ENCODE data around the gene ATG9B. TPM values are rescaled to one million over a fixed set of nuclear protein-coding genes. Genes with fewer than 3 reads are reported as not detected.

ATG9B gene
- total RNA-seq, 1 donor from 2014 or later: not detected

DNA sequence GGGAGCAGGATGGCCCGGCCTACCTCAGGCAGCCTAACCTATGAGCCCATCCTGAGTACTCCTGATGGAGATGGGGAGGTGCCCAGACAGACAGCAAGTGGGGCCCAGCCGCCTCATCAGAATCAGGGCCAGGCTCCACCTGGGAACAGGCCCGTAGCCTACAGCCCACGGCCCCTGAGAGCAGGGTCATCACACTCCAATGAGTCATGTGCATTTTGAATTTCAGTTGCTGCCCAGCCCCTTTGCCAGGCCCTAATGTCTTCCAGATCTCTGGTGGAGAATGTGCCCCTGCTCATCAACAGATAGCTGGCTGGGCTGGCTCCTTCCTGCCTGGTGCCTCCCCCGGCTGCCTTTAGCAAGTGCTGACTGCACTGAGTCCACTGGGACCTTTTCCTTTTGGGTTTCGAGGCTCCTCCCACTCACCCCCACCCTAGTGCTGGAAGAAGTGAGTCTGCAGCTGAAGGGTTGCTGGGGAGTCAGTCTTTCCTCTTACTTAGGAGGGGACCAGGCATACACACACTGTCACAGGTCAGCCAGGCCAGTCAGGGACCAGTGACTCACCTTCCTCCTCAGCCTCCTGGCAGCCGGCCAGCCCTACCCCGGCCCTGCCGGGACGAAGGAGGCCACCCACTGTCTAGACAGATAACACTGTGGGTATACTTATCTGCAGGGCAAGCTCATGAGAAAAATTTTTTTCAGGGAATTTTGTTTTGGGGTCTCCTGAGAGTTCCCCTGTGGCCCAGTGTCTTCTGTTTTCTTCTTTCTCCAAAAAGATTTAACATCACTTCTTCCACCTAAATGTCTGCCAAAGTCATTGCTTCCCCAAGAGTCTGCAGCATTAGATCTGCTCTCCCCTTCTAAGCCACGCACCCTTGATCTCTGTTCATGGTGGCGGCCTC lies 14.9 kb upstream of the ATG9B start:
- no peaks in the 10 kb centered on the region for H3K27me3 ChIP-seq (ENCODE audit: control insufficient read depth in 3 of 3, insufficient read depth in 3 of 3, low read length in 3 of 3)
- peaks cover 22 to 29% (median 23%) of the 10 kb centered on the region in 3 donors for H3K4me1 ChIP-seq (ENCODE audit: control insufficient read depth in 3 of 3, insufficient read depth in 3 of 3, low read length in 3 of 3)
- H3K9me3 ChIP-seq (ENCODE audit: control insufficient read depth in 3 of 3, low read length in 3 of 3): no peaks in the 10 kb centered on the region
- H3K9ac ChIP-seq (ENCODE audit: low read depth in 1 of 3, low read length in 3 of 3): no peak overlapping the region
- H3K27ac ChIP-seq (ENCODE audit: low read depth, low read length): peak overlapping the region; percentile 23
- H3K4me3 ChIP-seq (ENCODE audit: low read length in 3 of 3): no peak overlapping the region
- peaks cover 28 to 50% (median 41%) of the 10 kb centered on the region in 3 donors for H3K36me3 ChIP-seq (ENCODE audit: control insufficient read depth in 3 of 3, insufficient read depth in 3 of 3, low read length in 3 of 3)

DNA sequence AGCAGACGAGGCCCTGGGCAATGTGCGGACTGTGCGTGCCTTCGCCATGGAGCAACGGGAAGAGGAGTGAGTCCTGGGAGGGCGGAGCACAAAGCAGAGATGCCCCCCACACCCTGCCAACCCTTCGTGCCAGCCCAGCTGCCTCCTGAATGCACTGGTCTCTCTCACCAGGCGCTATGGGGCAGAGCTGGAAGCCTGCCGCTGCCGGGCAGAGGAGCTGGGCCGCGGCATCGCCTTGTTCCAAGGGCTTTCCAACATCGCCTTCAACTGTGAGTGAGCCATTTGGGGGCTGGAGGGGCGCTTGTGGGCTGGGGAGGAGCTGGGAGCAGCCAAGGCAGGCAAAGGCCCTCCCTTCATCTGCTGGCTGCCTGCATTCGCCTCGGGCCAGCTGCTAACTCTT lies 11.6 kb upstream of the ATG9B start:
- Histone ChIP-seq H3K9me3 (ENCODE audit: control insufficient read depth in 3 of 3, low read length in 3 of 3) (no peaks in the 10 kb centered on the region), H3K36me3 (ENCODE audit: control insufficient read depth in 3 of 3, insufficient read depth in 3 of 3, low read length in 3 of 3) (peaks cover 33 to 39% (median 34%) of the 10 kb centered on the region in 3 donors), H3K4me1 (ENCODE audit: control insufficient read depth in 3 of 3, insufficient read depth in 3 of 3, low read length in 3 of 3) (peaks cover 23 to 31% (median 26%) of the 10 kb centered on the region in 3 donors), H3K27me3 (ENCODE audit: control insufficient read depth in 3 of 3, insufficient read depth in 3 of 3, low read length in 3 of 3) (no peaks in the 10 kb centered on the region), H3K9ac (ENCODE audit: low read depth in 1 of 3, low read length in 3 of 3) (no peak overlapping the region), H3K27ac (ENCODE audit: low read depth, low read length) (no peak overlapping the region), H3K4me3 (ENCODE audit: low read length in 3 of 3) (no peak overlapping the region)

DNA sequence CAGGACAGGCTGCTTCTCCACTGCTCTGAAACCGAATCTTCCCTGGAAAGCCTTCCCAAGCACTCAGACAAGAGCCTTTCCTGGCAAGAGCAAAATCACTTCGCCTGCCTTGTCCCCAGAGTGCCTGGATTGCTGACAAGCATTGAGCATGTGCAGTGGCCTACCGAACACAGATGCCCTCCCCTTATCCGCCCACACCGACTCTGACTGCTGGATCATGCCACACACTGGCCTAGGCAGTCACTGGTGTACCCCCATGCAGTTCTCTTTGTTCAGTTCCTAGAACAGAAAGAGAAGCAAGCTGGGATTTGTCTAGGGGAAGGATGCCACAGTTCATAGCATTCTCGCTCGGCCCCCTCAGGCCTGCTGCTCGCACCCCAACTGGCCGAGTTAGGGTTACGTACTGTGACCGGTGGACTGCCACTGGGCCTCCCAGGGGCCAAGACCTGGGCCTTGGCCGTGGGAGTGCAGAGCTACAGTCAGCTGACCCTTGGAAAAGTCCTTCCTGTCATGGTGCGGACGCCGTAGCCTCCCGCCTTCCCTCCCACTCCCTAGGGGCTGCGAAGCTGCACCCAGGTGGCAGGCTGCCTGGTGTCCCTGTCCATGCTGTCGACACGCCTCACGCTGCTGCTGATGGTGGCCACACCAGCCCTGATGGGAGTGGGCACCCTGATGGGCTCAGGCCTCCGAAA lies 10.9 kb upstream of the ATG9B start:
- peaks cover 33 to 39% (median 34%) of the 10 kb centered on the region in 3 donors for H3K36me3 ChIP-seq (ENCODE audit: control insufficient read depth in 3 of 3, insufficient read depth in 3 of 3, low read length in 3 of 3)

DNA sequence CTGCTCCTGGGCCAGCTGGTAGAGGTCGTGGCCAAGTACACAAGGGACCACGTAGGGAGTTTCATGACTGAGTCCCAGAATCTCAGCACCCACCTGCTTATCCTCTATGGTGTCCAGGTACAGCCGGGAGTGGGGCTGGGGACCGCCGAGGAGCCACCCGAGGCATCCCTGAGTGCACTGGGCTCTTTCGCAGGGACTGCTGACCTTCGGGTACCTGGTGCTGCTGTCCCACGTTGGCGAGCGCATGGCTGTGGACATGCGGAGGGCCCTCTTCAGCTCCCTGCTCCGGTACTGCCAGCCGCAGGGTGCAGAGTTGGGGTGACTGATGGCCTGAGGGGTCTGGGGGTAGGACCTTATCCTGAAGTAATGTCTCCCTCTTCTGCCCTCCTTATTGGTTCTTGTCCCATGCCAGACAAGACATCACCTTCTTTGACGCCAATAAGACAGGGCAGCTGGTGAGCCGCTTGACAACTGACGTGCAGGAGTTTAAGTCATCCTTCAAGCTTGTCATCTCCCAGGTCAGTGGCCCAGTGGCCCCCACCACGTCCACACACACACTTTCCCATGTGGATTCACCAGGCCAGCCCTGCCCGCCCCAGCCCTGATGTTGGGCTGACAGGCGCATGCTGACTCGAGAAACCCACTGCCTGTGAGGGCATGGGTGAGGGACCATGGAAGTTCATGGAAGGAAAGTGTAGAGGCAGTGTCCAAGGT lies 10.2 kb upstream of the ATG9B start:
- Histone ChIP-seq H3K36me3 (ENCODE audit: control insufficient read depth in 3 of 3, insufficient read depth in 3 of 3, low read length in 3 of 3) (peaks cover 33 to 39% (median 34%) of the 10 kb centered on the region in 3 donors), H3K27ac (ENCODE audit: low read depth, low read length) (peak overlapping the region; percentile 31), H3K4me1 (ENCODE audit: control insufficient read depth in 3 of 3, insufficient read depth in 3 of 3, low read length in 3 of 3) (peaks cover 23 to 35% (median 30%) of the 10 kb centered on the region in 3 donors), H3K9ac (ENCODE audit: low read depth in 1 of 3, low read length in 3 of 3) (peak overlapping the region in 2 of 3 donors; percentile 25 to 43), H3K9me3 (ENCODE audit: control insufficient read depth in 3 of 3, low read length in 3 of 3) (no peaks in the 10 kb centered on the region), H3K27me3 (ENCODE audit: control insufficient read depth in 3 of 3, insufficient read depth in 3 of 3, low read length in 3 of 3) (no peaks in the 10 kb centered on the region), H3K4me3 (ENCODE audit: low read length in 3 of 3) (no peak overlapping the region)

More for the DNA sequence above, 10.9 kb upstream of the ATG9B start:
- Histone ChIP-seq H3K9me3 (ENCODE audit: control insufficient read depth in 3 of 3, low read length in 3 of 3) (no peaks in the 10 kb centered on the region), H3K27me3 (ENCODE audit: control insufficient read depth in 3 of 3, insufficient read depth in 3 of 3, low read length in 3 of 3) (no peaks in the 10 kb centered on the region), H3K9ac (ENCODE audit: low read depth in 1 of 3, low read length in 3 of 3) (peak overlapping the region in 2 of 3 donors; percentile 43 to 68), H3K27ac (ENCODE audit: low read depth, low read length) (peak overlapping the region; percentile 31), H3K4me3 (ENCODE audit: low read length in 3 of 3) (no peak overlapping the region), H3K4me1 (ENCODE audit: control insufficient read depth in 3 of 3, insufficient read depth in 3 of 3, low read length in 3 of 3) (peaks cover 23 to 33% (median 26%) of the 10 kb centered on the region in 3 donors)

DNA sequence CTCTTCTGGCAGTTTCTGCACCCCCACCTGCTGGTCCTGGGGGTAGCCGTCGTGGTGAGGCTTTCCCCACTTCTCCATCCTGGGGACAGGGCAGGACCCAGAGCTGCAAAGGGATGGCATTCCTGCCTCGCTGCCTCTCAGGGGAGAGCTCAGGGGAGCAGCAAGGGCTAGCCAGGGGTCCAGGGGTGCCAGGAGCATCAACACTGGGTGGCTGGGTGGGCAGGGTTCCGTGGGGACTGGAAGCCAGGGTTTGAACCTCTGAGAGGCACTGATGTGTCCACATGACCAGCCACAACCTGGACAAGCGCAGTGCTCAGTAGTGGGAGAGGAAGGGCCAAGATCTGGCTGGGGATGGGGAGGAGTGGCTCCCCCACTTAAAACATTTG lies 9.6 kb upstream of the ATG9B start:
- H3K9ac ChIP-seq (ENCODE audit: low read depth in 1 of 3, low read length in 3 of 3): peak overlapping the region in 1 of 3 donors; percentile 25
- H3K36me3 ChIP-seq (ENCODE audit: control insufficient read depth in 3 of 3, insufficient read depth in 3 of 3, low read length in 3 of 3): peaks cover 33 to 39% (median 34%) of the 10 kb centered on the region in 3 donors
- H3K9me3 ChIP-seq (ENCODE audit: control insufficient read depth in 3 of 3, low read length in 3 of 3): no peaks in the 10 kb centered on the region

DNA sequence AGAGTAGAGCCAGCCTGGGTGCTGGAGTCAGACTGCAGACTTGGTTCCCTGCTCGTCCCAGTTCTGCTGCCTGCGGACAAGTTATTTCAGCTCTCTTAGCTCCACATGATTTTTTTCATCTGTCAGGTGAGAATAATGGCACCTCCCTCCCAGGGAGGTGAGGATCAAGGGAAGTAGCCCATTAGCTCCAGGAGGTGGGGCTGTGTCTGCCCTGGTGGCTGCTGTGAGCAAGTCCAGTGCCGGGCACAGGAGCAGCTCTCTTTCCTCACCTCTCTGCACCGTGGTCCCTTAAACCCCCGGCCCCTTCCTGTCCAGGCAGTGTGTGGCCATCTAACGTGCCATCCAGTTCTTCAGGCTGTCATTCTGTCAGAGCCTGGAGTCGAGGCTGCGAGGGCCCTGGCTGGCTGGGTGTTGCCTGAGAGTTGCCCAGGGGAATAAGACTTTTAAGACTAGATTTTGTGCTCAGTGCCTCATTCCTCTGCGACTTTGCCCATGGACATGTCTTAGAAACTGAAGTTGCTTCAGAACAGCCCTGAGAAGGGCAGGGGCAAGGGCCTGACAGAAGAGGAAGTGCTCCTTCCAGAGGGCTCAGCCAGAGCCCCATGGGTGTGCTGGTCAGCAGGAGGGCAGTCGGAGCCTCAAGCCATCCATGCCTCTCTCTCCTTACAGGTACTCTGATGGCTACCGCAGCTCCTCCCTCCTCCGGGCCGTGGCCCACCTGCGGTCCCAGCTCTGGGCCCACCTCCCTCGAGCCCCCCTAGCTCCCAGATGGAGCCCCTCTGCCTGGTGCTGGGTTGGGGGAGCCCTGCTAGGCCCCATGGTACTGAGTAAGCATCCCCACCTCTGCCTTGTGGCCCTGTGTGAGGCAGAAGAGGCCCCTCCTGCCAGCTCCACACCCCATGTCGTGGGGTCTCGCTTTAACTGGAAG lies 8.9 kb upstream of the ATG9B start:
- Histone ChIP-seq H3K27me3 (ENCODE audit: control insufficient read depth in 3 of 3, insufficient read depth in 3 of 3, low read length in 3 of 3) (no peaks in the 10 kb centered on the region), H3K27ac (ENCODE audit: low read depth, low read length) (no peak overlapping the region), H3K4me1 (ENCODE audit: control insufficient read depth in 3 of 3, insufficient read depth in 3 of 3, low read length in 3 of 3) (peaks cover 22 to 34% (median 24%) of the 10 kb centered on the region in 3 donors), H3K9me3 (ENCODE audit: control insufficient read depth in 3 of 3, low read length in 3 of 3) (no peaks in the 10 kb centered on the region), H3K4me3 (ENCODE audit: low read length in 3 of 3) (no peak overlapping the region), H3K9ac (ENCODE audit: low read depth in 1 of 3, low read length in 3 of 3) (peak overlapping the region in 1 of 3 donors; percentile 25), H3K36me3 (ENCODE audit: control insufficient read depth in 3 of 3, insufficient read depth in 3 of 3, low read length in 3 of 3) (peaks cover 31 to 39% (median 33%) of the 10 kb centered on the region in 3 donors)

More for the DNA sequence above, 9.6 kb upstream of the ATG9B start:
- Histone ChIP-seq H3K4me3 (ENCODE audit: low read length in 3 of 3) (no peak overlapping the region), H3K27ac (ENCODE audit: low read depth, low read length) (no peak overlapping the region), H3K27me3 (ENCODE audit: control insufficient read depth in 3 of 3, insufficient read depth in 3 of 3, low read length in 3 of 3) (no peaks in the 10 kb centered on the region), H3K4me1 (ENCODE audit: control insufficient read depth in 3 of 3, insufficient read depth in 3 of 3, low read length in 3 of 3) (peaks cover 21 to 35% (median 25%) of the 10 kb centered on the region in 3 donors)

DNA sequence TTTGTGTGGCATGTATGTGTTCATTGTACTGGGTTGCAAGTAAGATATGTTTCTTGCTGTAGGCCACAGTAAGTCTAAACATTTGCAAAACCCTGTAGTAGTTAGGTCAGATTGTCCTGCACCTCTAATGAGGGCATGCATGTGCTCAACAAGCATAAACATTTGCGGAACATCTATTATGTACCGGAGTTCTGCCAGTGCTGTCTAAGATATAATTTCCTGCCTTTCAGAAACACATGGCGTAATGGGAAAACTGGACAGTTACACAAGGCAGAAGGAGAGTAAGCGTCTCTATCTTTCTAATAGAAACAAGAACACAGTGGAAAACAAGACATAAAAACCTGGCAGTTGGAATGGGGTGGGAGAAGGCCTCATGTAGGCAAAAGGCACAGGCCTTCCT lies 6.7 kb upstream of the ATG9B start:
- Histone ChIP-seq H3K27ac (ENCODE audit: low read depth, low read length) (no peak overlapping the region), H3K4me3 (ENCODE audit: low read length in 3 of 3) (no peak overlapping the region), H3K36me3 (ENCODE audit: control insufficient read depth in 3 of 3, insufficient read depth in 3 of 3, low read length in 3 of 3) (peaks cover 21 to 22% (median 22%) of the 10 kb centered on the region in 3 donors), H3K9ac (ENCODE audit: low read depth in 1 of 3, low read length in 3 of 3) (no peak overlapping the region), H3K9me3 (ENCODE audit: control insufficient read depth in 3 of 3, low read length in 3 of 3) (no peaks in the 10 kb centered on the region), H3K27me3 (ENCODE audit: control insufficient read depth in 3 of 3, insufficient read depth in 3 of 3, low read length in 3 of 3) (no peaks in the 10 kb centered on the region), H3K4me1 (ENCODE audit: control insufficient read depth in 3 of 3, insufficient read depth in 3 of 3, low read length in 3 of 3) (peaks cover 24 to 34% (median 25%) of the 10 kb centered on the region in 3 donors)

DNA sequence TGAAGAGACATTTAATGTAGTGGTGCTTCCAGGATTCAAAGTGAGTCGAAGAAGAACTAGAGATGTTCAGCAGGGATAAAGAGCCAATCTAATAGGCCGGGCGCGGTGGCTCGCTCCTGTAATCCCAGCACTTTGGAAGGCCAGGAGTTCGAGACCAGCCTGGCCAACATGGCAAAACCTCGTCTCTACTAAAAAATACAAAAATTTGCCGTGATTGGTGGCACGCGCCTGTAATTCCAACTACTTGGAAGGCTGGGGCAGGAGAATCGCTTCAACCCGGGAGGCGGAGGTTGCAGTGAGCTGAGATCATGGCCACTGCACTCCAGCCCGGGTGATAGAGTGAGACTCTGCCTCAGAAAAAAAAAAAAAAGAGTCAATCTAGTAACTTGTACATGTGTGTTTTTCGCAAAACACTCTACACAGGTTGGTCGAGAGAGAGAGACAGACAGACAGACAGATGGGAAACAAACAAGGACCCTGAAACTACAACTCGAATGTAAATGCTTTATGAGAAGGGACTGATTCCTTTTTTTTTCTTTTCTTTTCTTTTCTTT lies 4.7 kb upstream of the ATG9B start:
- peak overlapping the region; percentile 70 to 94 (median 90) for H3K4me3 ChIP-seq (ENCODE audit: low read length in 3 of 3)
- no peaks in the 10 kb centered on the region for H3K9me3 ChIP-seq (ENCODE audit: control insufficient read depth in 3 of 3, low read length in 3 of 3)
- H3K4me1 ChIP-seq (ENCODE audit: control insufficient read depth in 3 of 3, insufficient read depth in 3 of 3, low read length in 3 of 3): peaks cover 7 to 18% (median 10%) of the 10 kb centered on the region in 3 donors
- H3K27me3 ChIP-seq (ENCODE audit: control insufficient read depth in 3 of 3, insufficient read depth in 3 of 3, low read length in 3 of 3): no peaks in the 10 kb centered on the region
- H3K9ac ChIP-seq (ENCODE audit: low read depth in 1 of 3, low read length in 3 of 3): peak overlapping the region; percentile 45 to 82 (median 80)
- peaks cover 4 to 7% (median 6%) of the 10 kb centered on the region in 3 donors for H3K36me3 ChIP-seq (ENCODE audit: control insufficient read depth in 3 of 3, insufficient read depth in 3 of 3, low read length in 3 of 3)
- peak overlapping the region; percentile 85 for H3K27ac ChIP-seq (ENCODE audit: low read depth, low read length)
